Gastrocnemius medialis (tissue), 4 donors: Measurements from ENCODE around the gene TBXT.

ENCODE experiments used
- POLR2A ChIP-seq, 2 donors: fragments of 450-650 bp; IDR thresholded peaks; one replicate each; pipeline ENCODE4 v1.6.1; 2017; ENCODE audit warnings: antibody characterized with exemption in 2 of 2, mild to moderate bottlenecking in 2 of 2, moderate library complexity in 2 of 2
- TF ChIP-seq, protein P1 (sequence below), 5 experiments: fragments of 450-650 bp in 3 of 5; fragments of 200-600 bp in 2 of 5; sonication (generic) in 2 of 5; IDR thresholded peaks in 4 of 5; conservative IDR thresholded peaks in 1 of 5; 1 replicate in 4 of 5; 2 replicates in 1 of 5; pipeline ENCODE4 v1.5.1; 2016 to 2019; ENCODE audit warnings: antibody characterized with exemption in 5 of 5, mild to moderate bottlenecking in 3 of 5, moderate library complexity in 3 of 5

DNA sequence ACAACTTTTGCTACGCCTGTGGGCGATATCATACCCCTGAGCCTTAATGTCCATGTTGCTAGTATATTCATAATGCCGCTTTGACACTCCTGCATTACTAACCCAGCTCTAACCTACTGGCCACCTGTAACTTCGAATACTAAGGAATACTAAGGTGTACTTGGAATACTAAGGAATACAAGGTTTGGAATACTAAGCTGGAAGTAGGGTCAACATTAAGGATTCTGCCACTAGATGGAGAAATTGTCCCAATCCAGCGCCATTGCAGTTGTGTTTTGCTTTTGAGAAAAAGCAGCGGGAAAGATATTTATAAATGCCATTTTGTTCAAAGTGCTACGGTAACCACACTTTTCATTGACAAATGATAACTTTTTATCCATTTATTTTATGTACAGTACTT lies 10.7 kb downstream of the TBXT start:
- TF ChIP-seq, protein P1, sequence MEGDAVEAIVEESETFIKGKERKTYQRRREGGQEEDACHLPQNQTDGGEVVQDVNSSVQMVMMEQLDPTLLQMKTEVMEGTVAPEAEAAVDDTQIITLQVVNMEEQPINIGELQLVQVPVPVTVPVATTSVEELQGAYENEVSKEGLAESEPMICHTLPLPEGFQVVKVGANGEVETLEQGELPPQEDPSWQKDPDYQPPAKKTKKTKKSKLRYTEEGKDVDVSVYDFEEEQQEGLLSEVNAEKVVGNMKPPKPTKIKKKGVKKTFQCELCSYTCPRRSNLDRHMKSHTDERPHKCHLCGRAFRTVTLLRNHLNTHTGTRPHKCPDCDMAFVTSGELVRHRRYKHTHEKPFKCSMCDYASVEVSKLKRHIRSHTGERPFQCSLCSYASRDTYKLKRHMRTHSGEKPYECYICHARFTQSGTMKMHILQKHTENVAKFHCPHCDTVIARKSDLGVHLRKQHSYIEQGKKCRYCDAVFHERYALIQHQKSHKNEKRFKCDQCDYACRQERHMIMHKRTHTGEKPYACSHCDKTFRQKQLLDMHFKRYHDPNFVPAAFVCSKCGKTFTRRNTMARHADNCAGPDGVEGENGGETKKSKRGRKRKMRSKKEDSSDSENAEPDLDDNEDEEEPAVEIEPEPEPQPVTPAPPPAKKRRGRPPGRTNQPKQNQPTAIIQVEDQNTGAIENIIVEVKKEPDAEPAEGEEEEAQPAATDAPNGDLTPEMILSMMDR (IDR thresholded peaks at IDR 0.05 in 4 of 5, conservative IDR thresholded peaks at IDR 0.05 in 1 of 5) = no peak
- TF ChIP-seq POLR2A (IDR thresholded peaks at IDR 0.05) = no peak
